H9 (cell line): ENCODE measurements around the gene IGFALS. TPM values are rescaled to one million over a fixed set of nuclear protein-coding genes. Genes with fewer than 3 reads are reported as not detected.
A peak's percentile ranks its signal among the peaks of the same experiment; 100 is the strongest.

ENCODE experiments used
- DNase-seq: peaks from one replicate; pipeline ENCODE4 v3.0.0-alpha.2; 2017
- H2AFZ ChIP-seq: one replicate; pipeline ENCODE4 v1.6.1; 2013; ENCODE audit warnings: mild to moderate bottlenecking, low read length, control low read depth, moderate library complexity
- H2AK5ac ChIP-seq: 2 replicates; pipeline ENCODE4 v1.6.1; 2013; ENCODE audit warnings: low read length, control low read depth, mixed read lengths; ENCODE audit not compliant: insufficient read length
- H2BK120ac ChIP-seq: one replicate; pipeline ENCODE4 v1.6.1; 2013; ENCODE audit warnings: low read depth, mild to moderate bottlenecking, low read length, control low read depth, inconsistent platforms; ENCODE audit not compliant: poor library complexity, severe bottlenecking
- H2BK12ac ChIP-seq: 2 replicates; pipeline ENCODE4 v1.6.1; 2013; ENCODE audit warnings: low read length, control low read depth, mixed read lengths, low read depth; ENCODE audit not compliant: insufficient read length
- H2BK15ac ChIP-seq: 2 replicates; pipeline ENCODE4 v1.6.1; 2013; ENCODE audit warnings: low read depth, low read length, control low read depth
- H2BK20ac ChIP-seq: one replicate; pipeline ENCODE4 v1.6.1; 2013; ENCODE audit warnings: low read depth, mild to moderate bottlenecking, low read length, control low read depth, inconsistent platforms; ENCODE audit not compliant: poor library complexity, severe bottlenecking
- H2BK5ac ChIP-seq: 2 replicates; pipeline ENCODE4 v1.6.1; 2013; ENCODE audit warnings: low read length, control low read depth, mixed read lengths; ENCODE audit not compliant: insufficient read length
- H3K14ac ChIP-seq: 2 replicates; pipeline ENCODE4 v1.6.1; 2013; ENCODE audit warnings: low read length, control low read depth; ENCODE audit not compliant: insufficient read depth
- H3K18ac ChIP-seq: 2 replicates; pipeline ENCODE4 v1.6.1; 2013; ENCODE audit warnings: low read depth, mild to moderate bottlenecking, mixed read lengths, low read length, control low read depth; ENCODE audit not compliant: insufficient read length
- H3K23ac ChIP-seq: 2 replicates; pipeline ENCODE4 v1.6.1; 2013; ENCODE audit warnings: low read length, control low read depth, mixed read lengths, low read depth; ENCODE audit not compliant: insufficient read length
- H3K23me2 ChIP-seq: 2 replicates; pipeline ENCODE4 v1.6.1; 2013; ENCODE audit warnings: low read depth, mild to moderate bottlenecking, mixed read lengths, low read length, control low read depth; ENCODE audit not compliant: insufficient read length, poor library complexity, severe bottlenecking
- H3K27ac ChIP-seq: 2 replicates; pipeline ENCODE4 v1.5.1; 2013; ENCODE audit warnings: low read length, control low read depth, mixed read lengths, low read depth; ENCODE audit not compliant: insufficient read length
- H3K27me3 ChIP-seq: 2 replicates; pipeline ENCODE4 v1.6.1; 2013; ENCODE audit warnings: low read length, control low read depth, inconsistent platforms; ENCODE audit not compliant: insufficient read depth
- H3K4ac ChIP-seq: 2 replicates; pipeline ENCODE4 v1.6.1; 2013; ENCODE audit warnings: low read depth, mild to moderate bottlenecking, control low read depth, inconsistent platforms, low read length, moderate library complexity
- H3K4me1 ChIP-seq: 2 replicates; pipeline ENCODE4 v1.6.1; 2013; ENCODE audit warnings: low read length, control low read depth, inconsistent platforms; ENCODE audit not compliant: insufficient read depth
- H3K4me2 ChIP-seq: 2 replicates; pipeline ENCODE4 v1.6.1; 2013; ENCODE audit warnings: low read length, control low read depth, mixed read lengths; ENCODE audit not compliant: insufficient read length, insufficient read depth
- H3K56ac ChIP-seq: 2 replicates; pipeline ENCODE4 v1.6.1; 2013; ENCODE audit warnings: low read depth, mild to moderate bottlenecking, mixed read lengths, low read length, control low read depth; ENCODE audit not compliant: insufficient read length
- H3K79me1 ChIP-seq: 2 replicates; pipeline ENCODE4 v1.6.1; 2013; ENCODE audit warnings: low read depth, mild to moderate bottlenecking, moderate library complexity, low read length, control low read depth, inconsistent platforms; ENCODE audit not compliant: insufficient read depth, poor library complexity, severe bottlenecking
- H3K79me2 ChIP-seq: 2 replicates; pipeline ENCODE4 v1.6.1; 2013; ENCODE audit warnings: low read length, control low read depth, inconsistent platforms; ENCODE audit not compliant: insufficient read depth
- H3K9ac ChIP-seq: 2 replicates; pipeline ENCODE4 v1.6.1; 2013; ENCODE audit warnings: low read length, control low read depth, mixed read lengths; ENCODE audit not compliant: insufficient read length; ENCODE audit errors: extremely low read depth
- H3K9me3 ChIP-seq: one replicate; pipeline ENCODE4 v1.6.1; 2013; ENCODE audit warnings: low read depth, low read length, inconsistent platforms; ENCODE audit not compliant: control insufficient read depth
- H3T11ph ChIP-seq: one replicate; pipeline ENCODE4 v1.6.1; 2013; ENCODE audit warnings: mild to moderate bottlenecking, low read length, control low read depth, inconsistent platforms
- H4K20me1 ChIP-seq: one replicate; pipeline ENCODE4 v1.6.1; 2013; ENCODE audit not compliant: control insufficient read depth, insufficient read length, insufficient read depth
- H4K5ac ChIP-seq: 2 replicates; pipeline ENCODE4 v1.6.1; 2013; ENCODE audit warnings: low read depth, mild to moderate bottlenecking, mixed read lengths, low read length, control low read depth; ENCODE audit not compliant: insufficient read length
- H4K8ac ChIP-seq: replicated peaks from 2 replicates; pipeline ENCODE4 v1.6.1; 2013; ENCODE audit warnings: low read length, control low read depth, mixed read lengths, low read depth; ENCODE audit not compliant: insufficient read length
- H4K91ac ChIP-seq: 2 replicates; pipeline ENCODE4 v1.6.1; 2013; ENCODE audit warnings: low read depth, mild to moderate bottlenecking, moderate library complexity, mixed read lengths, low read length, control low read depth; ENCODE audit not compliant: insufficient read length
- H3K27ac Mint-ChIP-seq, 3 experiments: 2 replicates in 2 of 3; 3 replicates in 1 of 3; pipeline ENCODE4 v1.8.0; 2020 to 2021; ENCODE audit warnings: mixed read lengths in 3 of 3, mild to moderate bottlenecking in 1 of 3, moderate library complexity in 1 of 3
- H3K27me3 Mint-ChIP-seq: 2 replicates; pipeline ENCODE4 v1.8.0; 2021; ENCODE audit warnings: low read depth, mild to moderate bottlenecking, moderate library complexity, mixed read lengths
- H3K36me3 Mint-ChIP-seq, 3 experiments: 2 replicates in 2 of 3; 3 replicates in 1 of 3; pipeline ENCODE4 v1.8.0; 2020 to 2021; ENCODE audit warnings: low read depth in 3 of 3, mixed read lengths in 3 of 3; ENCODE audit not compliant: insufficient read depth in 1 of 3
- H3K4me1 Mint-ChIP-seq, 2 experiments: 2 replicates each; pipeline ENCODE4 v1.8.0; 2020; ENCODE audit warnings: mixed read lengths in 2 of 2
- H3K4me3 Mint-ChIP-seq, 2 experiments: 2 replicates in 1 of 2; 3 replicates in 1 of 2; pipeline ENCODE4 v1.8.0; 2020 to 2021; ENCODE audit warnings: mild to moderate bottlenecking in 2 of 2, mixed read lengths in 2 of 2, moderate library complexity in 1 of 2
- H3K9me3 Mint-ChIP-seq, 2 experiments: 2 replicates in 1 of 2; 3 replicates in 1 of 2; pipeline ENCODE4 v1.8.0; 2020; ENCODE audit warnings: mild to moderate bottlenecking in 2 of 2, mixed read lengths in 2 of 2, moderate library complexity in 1 of 2
- CTCF ChIP-seq: fragments of 200-600 bp; sonication (generic); conservative IDR thresholded peaks from 3 replicates; pipeline ENCODE4 v1.8.0; 2021; ENCODE audit warnings: antibody characterized with exemption, mild to moderate bottlenecking
- WGBS: extraction: QIAGEN DNeasy Blood & Tissue Kit; methylation state at CpG from one replicate; pipeline ENCODE4 v1.1.7; 2013; ENCODE audit warnings: missing lambda C conversion rate, low lambda C conversion rate, mixed read lengths; ENCODE audit not compliant: insufficient read length; ENCODE audit errors: extremely low coverage; 5-methylcytosine and 5-hydroxymethylcytosine counted together
- total RNA-seq: library from RNA; stranded (reverse); gene quantifications from 2 replicates; pipeline ENCODE4 v1.2.1, GENCODE V29; 2021

IGFALS gene
- total RNA-seq, 1 experiment from 2014 or later = not detected

- no peak within 1 kb of the TSS for H2BK15ac ChIP-seq
- no peaks in the 10 kb centered on the region for H3K27me3 ChIP-seq
- H3K4ac ChIP-seq = no peak within 1 kb of the TSS
- no peak within 1 kb of the TSS for H4K8ac ChIP-seq
- H3K27ac ChIP-seq = no peak within 1 kb of the TSS
- no peaks in the 10 kb centered on the region for H3K9me3 ChIP-seq
- no peak within 1 kb of the TSS for H2BK120ac ChIP-seq
- H3K4me1 Mint-ChIP-seq = peaks cover 3 to 19% of the 10 kb centered on the region in 2 experiments
- no peak within 1 kb of the TSS for H3T11ph ChIP-seq
- peaks cover 5% of the 10 kb centered on the region for H3K79me1 ChIP-seq
- H3K23ac ChIP-seq = no peak within 1 kb of the TSS
- no peaks in the 10 kb centered on the region for H4K20me1 ChIP-seq
- DNase-seq = no peak
- no peak within 1 kb of the TSS for H3K56ac ChIP-seq
- H3K4me1 ChIP-seq = no peaks in the 10 kb centered on the region
- H2BK5ac ChIP-seq = no peak within 1 kb of the TSS
- H2AFZ ChIP-seq = no peak within 1 kb of the TSS
- no peak within 1 kb of the TSS for H2BK20ac ChIP-seq
- H3K4me3 Mint-ChIP-seq = peak within 1 kb of the TSS; percentile 95 to 98
- H3K9me3 Mint-ChIP-seq = no peaks in the 10 kb centered on the region
- H2AK5ac ChIP-seq = no peak within 1 kb of the TSS
- no peaks in the 10 kb centered on the region; the same call in 1 of the 2 replicates for H3K27me3 Mint-ChIP-seq
- H3K18ac ChIP-seq = peak within 1 kb of the TSS; percentile 44
- no CpG with 5 or more reads among the region's 53 CpGs for WGBS
- peaks cover 9% of the 10 kb centered on the region for H3K23me2 ChIP-seq
- H3K14ac ChIP-seq = peak within 1 kb of the TSS; percentile 79
- H4K91ac ChIP-seq = no peak within 1 kb of the TSS
- no peaks in the 10 kb centered on the region; the same call in 1 of the 2 replicates for H3K79me2 ChIP-seq
- H3K4me2 ChIP-seq = peak within 1 kb of the TSS; percentile 64
- no peak within 1 kb of the TSS for H2BK12ac ChIP-seq
- peaks cover 9 to 47% (median 28%) of the 10 kb centered on the region in 3 experiments; a peak in 6 of 7 replicates for H3K36me3 Mint-ChIP-seq
- no peak within 1 kb of the TSS for H4K5ac ChIP-seq
- H3K27ac Mint-ChIP-seq = peak within 1 kb of the TSS; percentile 98 to 99 (median 99); a peak in 6 of 7 replicates
- TF ChIP-seq CTCF = no peak
- peak within 1 kb of the TSS; percentile 66 for H3K9ac ChIP-seq
These were observed 21.1 kb downstream of the IGFALS start, which contains the start of gene EME2 for GRCh38 chr16:1772362-1772907. EME2 (plus strand) TSS chr16:1772810; CDS start chr16:1773228, 418 bp downstream.
